NCI-H1105 treated with DMSO at 0.1 percent for 48 hours (cell line): ENCODE measurements around the gene RASAL3.
"Not testable (repeated sequence)": the region's sequence is repeated elsewhere in the genome, so short reads cannot be mapped to it uniquely, and the experiment has no call there.

ENCODE experiments used
- DNase-seq: peaks from one replicate; lab custom pipeline; 2025; lab: John Stamatoyannopoulos, UW

RASAL3 gene

GRCh38 chr19:15464394-15465385 is at the start of gene RASAL3:
RASAL3 (minus strand) TSS chr19:15464544; CDS start chr19:15464358, 186 bp downstream.
- DNase-seq = no peak

GRCh38 chr19:15511671-15512424 is 47.5 kb upstream of the RASAL3 start:
- no peak for DNase-seq

- no peak for DNase-seq
Measured at GRCh38 chr19:15508035-15508710, 43.8 kb upstream of the RASAL3 start, which contains the start of gene CYP4F22. CYP4F22 (plus strand) TSS chr19:15508525; CDS start chr19:15525337, 16,812 bp downstream.

- no peak for DNase-seq
Measured at GRCh38 chr19:15507068-15508034, 43.0 kb upstream of the RASAL3 start.

- DNase-seq = no peak
Measured at GRCh38 chr19:15506074-15506571, 41.8 kb upstream of the RASAL3 start.

GRCh38 chr19:15502264-15502663 is 37.9 kb upstream of the RASAL3 start:
- DNase-seq = no peak

- DNase-seq = no peak
Measured at GRCh38 chr19:15501596-15501995, 37.3 kb upstream of the RASAL3 start.

- no peak for DNase-seq
Measured at GRCh38 chr19:15498910-15499309, 34.6 kb upstream of the RASAL3 start.

- no peak for DNase-seq
Measured at GRCh38 chr19:15498156-15498858, 34.0 kb upstream of the RASAL3 start.

GRCh38 chr19:15495151-15495550 is 30.8 kb upstream of the RASAL3 start:
- DNase-seq = no peak

- DNase-seq = no peak
Measured at GRCh38 chr19:15488489-15489226, 24.3 kb upstream of the RASAL3 start.

GRCh38 chr19:15487038-15487437 is 22.7 kb upstream of the RASAL3 start:
- no peak for DNase-seq

- DNase-seq = not testable (repeated sequence)
Measured at GRCh38 chr19:15485768-15486167, 21.4 kb upstream of the RASAL3 start.

- DNase-seq = not testable (repeated sequence)
Measured at GRCh38 chr19:15480996-15481395, 16.7 kb upstream of the RASAL3 start.

GRCh38 chr19:15479391-15480345 is 15.3 kb upstream of the RASAL3 start, which contains the start of gene PGLYRP2:
PGLYRP2 (minus strand) TSS chr19:15479501; CDS start chr19:15479371, 130 bp downstream.
- no peak for DNase-seq

GRCh38 chr19:15476325-15476724 is 12.0 kb upstream of the RASAL3 start:
- no peak for DNase-seq

- no peak for DNase-seq
Measured at GRCh38 chr19:15475611-15476010, 11.3 kb upstream of the RASAL3 start.

- no peak for DNase-seq
Measured at GRCh38 chr19:15475169-15475568, 10.8 kb upstream of the RASAL3 start.
